ENCODE measurements around the gene IRF1. TPM values are rescaled to one million over a fixed set of nuclear protein-coding genes. Genes with fewer than 3 reads are reported as not detected.

The IRF1 gene
- total and polyA plus RNA-seq, 4 donors = 9.5 to 42.6 (median 24.7) TPM

- Histone ChIP-seq H3K4me3 (ENCODE audit: low read depth in 1 of 3, low read length in 3 of 3) (no peak overlapping the region), H3K9me3 (ENCODE audit: control insufficient read depth in 4 of 4, low read length in 3 of 4) (no peaks in the 10 kb centered on the region), H3K4me1 (ENCODE audit: control insufficient read depth in 4 of 4, insufficient read depth in 4 of 4, low read length in 3 of 4) (peaks cover 20 to 63% (median 48%) of the 10 kb centered on the region in 4 donors), H3K36me3 (ENCODE audit: control insufficient read depth in 4 of 4, insufficient read depth in 3 of 4, low read depth in 1 of 4, low read length in 3 of 4) (no peaks in the 10 kb centered on the region), H3K27ac (ENCODE audit: low read depth in 1 of 2, low read length in 2 of 2) (no peak overlapping the region), H3K9ac (ENCODE audit: low read depth in 1 of 2, low read length in 2 of 2) (no peak overlapping the region), H3K27me3 (ENCODE audit: control insufficient read depth in 4 of 4, insufficient read depth in 4 of 4, low read length in 3 of 4) (no peaks in the 10 kb centered on the region)
- no peak for DNase-seq (ENCODE audit: low spot score)
- 70% methylated on average over 4 of the region's 4 CpGs for WGBS
- TF ChIP-seq FOXA2 (IDR thresholded peaks at IDR 0.05) = no peak
- TF ChIP-seq RXRA (IDR thresholded peaks at IDR 0.05) = no peak
- TF ChIP-seq HNF4G (IDR thresholded peaks at IDR 0.05) = no peak
- no peak for TF ChIP-seq EGR1 (IDR thresholded peaks at IDR 0.05; ENCODE audit: low read depth in 2 of 2)
- no peak for TF ChIP-seq ZBTB33 (IDR thresholded peaks at IDR 0.05)
- TF ChIP-seq FOXA1 (IDR thresholded peaks at IDR 0.05) = no peak
- no peak for TF ChIP-seq GABPA (IDR thresholded peaks at IDR 0.05 in 1 of 2, conservative IDR thresholded peaks at IDR 0.05 in 1 of 2)
- no peak for TF ChIP-seq JUND (IDR thresholded peaks at IDR 0.05)
- TF ChIP-seq HNF4A (conservative IDR thresholded peaks at IDR 0.05) = no peak
- no peak for TF ChIP-seq NR2F2 (IDR thresholded peaks at IDR 0.05)
- TF ChIP-seq RAD21 (IDR thresholded peaks at IDR 0.05) = no peak
- TF ChIP-seq SP1 (IDR thresholded peaks at IDR 0.05) = no peak
- no peak for TF ChIP-seq TAF1 (conservative IDR thresholded peaks at IDR 0.05)
- TF ChIP-seq REST (IDR thresholded peaks at IDR 0.05) = no peak
- TF ChIP-seq YY1 (IDR thresholded peaks at IDR 0.05) = no peak
- no peak for TF ChIP-seq ATF3 (IDR thresholded peaks at IDR 0.05)
Measured at GRCh38 chr5:132503244-132503643, 12.7 kb upstream of the IRF1 start.

- H3K27me3 ChIP-seq (ENCODE audit: control insufficient read depth in 4 of 4, insufficient read depth in 4 of 4, low read length in 3 of 4) = no peaks in the 10 kb centered on the region
- DNase-seq (ENCODE audit: low spot score) = no peak
- WGBS = 57% methylated on average over 10 of the region's 10 CpGs
- H3K27ac ChIP-seq (ENCODE audit: low read depth in 1 of 2, low read length in 2 of 2) = peak overlapping the region; percentile 82 to 97
- peak overlapping the region in 1 of 2 donors; percentile 33 for H3K9ac ChIP-seq (ENCODE audit: low read depth in 1 of 2, low read length in 2 of 2)
- H3K4me1 ChIP-seq (ENCODE audit: control insufficient read depth in 4 of 4, insufficient read depth in 4 of 4, low read length in 3 of 4) = peaks cover 26 to 73% (median 58%) of the 10 kb centered on the region in 4 donors
- H3K9me3 ChIP-seq (ENCODE audit: control insufficient read depth in 4 of 4, low read length in 3 of 4) = no peaks in the 10 kb centered on the region
- H3K4me3 ChIP-seq (ENCODE audit: low read depth in 1 of 3, low read length in 3 of 3) = no peak overlapping the region
- no peaks in the 10 kb centered on the region for H3K36me3 ChIP-seq (ENCODE audit: control insufficient read depth in 4 of 4, insufficient read depth in 3 of 4, low read depth in 1 of 4, low read length in 3 of 4)
- TF ChIP-seq GABPA (IDR thresholded peaks at IDR 0.05 in 1 of 2, conservative IDR thresholded peaks at IDR 0.05 in 1 of 2) = no peak
- no peak for TF ChIP-seq ZBTB33 (IDR thresholded peaks at IDR 0.05)
- TF ChIP-seq HNF4G (IDR thresholded peaks at IDR 0.05) = no peak
- TF ChIP-seq EGR1 (IDR thresholded peaks at IDR 0.05; ENCODE audit: low read depth in 2 of 2) = peak in 1 of 2 donors; percentile 39
- TF ChIP-seq MAX (IDR thresholded peaks at IDR 0.05) = peak; percentile 68
- no peak for TF ChIP-seq JUND (IDR thresholded peaks at IDR 0.05)
- TF ChIP-seq NR2F2 (IDR thresholded peaks at IDR 0.05) = peak; percentile 87
- TF ChIP-seq RAD21 (IDR thresholded peaks at IDR 0.05) = no peak
- TF ChIP-seq FOXA1 (IDR thresholded peaks at IDR 0.05) = no peak
- peak; percentile 48 for TF ChIP-seq YY1 (IDR thresholded peaks at IDR 0.05)
- no peak for TF ChIP-seq TAF1 (conservative IDR thresholded peaks at IDR 0.05)
- TF ChIP-seq HNF4A (conservative IDR thresholded peaks at IDR 0.05) = peak; percentile 39 to 61
- TF ChIP-seq SP1 (IDR thresholded peaks at IDR 0.05) = no peak
- no peak for TF ChIP-seq ATF3 (IDR thresholded peaks at IDR 0.05)
- TF ChIP-seq RXRA (IDR thresholded peaks at IDR 0.05) = peak; percentile 62 to 76
- TF ChIP-seq CTCF (IDR thresholded peaks at IDR 0.05; ENCODE audit: low read depth, low read length, missing input control) = no peak
Measured at GRCh38 chr5:132501961-132502931, 11.7 kb upstream of the IRF1 start.

Measured in liver (tissue), 9 donors.